ENCODE measurements around the gene DCDC2.
"Not testable (repeated sequence)": the region's sequence is repeated elsewhere in the genome, so short reads cannot be mapped to it uniquely, and the experiment has no call there.

Gene DCDC2

DNA sequence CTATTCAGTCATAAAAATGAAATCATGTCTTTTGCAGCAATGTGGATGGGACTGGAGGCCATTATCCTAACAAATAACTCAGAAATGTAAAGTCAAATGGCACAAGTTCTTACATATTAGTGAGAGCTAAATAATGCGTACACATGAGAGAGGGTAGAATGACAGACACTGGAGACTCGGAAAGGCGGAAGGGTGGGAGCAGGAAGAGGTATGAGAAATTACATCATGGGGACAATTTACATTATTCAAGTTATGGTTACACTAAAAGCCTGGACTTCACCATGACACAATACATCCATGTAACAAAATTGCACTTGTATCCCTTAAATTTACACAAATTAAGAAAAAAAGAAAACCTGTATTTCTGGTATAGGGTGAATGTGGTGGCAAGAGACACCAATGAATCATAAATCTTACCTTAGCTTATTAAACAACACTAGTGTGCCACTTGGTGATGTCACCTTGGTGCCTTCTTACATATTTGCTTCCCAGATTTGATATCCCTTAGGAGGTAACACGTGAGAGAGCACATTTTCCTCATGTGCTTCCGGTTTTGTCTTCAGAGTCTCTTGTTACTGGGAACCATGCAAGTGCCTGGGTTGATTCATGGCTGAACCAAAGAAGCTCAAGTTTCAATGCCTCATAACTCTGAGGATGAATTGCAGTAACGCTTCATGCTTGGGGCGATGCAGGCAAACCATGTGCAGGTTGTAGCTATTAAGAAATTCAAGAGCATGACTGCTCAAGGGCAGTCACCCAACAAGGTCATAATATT, 84.6 kb downstream of the DCDC2 start:
- FAIRE-seq (no peak), DNase-seq (ENCODE audit: low spot score) (no peak)

DNA sequence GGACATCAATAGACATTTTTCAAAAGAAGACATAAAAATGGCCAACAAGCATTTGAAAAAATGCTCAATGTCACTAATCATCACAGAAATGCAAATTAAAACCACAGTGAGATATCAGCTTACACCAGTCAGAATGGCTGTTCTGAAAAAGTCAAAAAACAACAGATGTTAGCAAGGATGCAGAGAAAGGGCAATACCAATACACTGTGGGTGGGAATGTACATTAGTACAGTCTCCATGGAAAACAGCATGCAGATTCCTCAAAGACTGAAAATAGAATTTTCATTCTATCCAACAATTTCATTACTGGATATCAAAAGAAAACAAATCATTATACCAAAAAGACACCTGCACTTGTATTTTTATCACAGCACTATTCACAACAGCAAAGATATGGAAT, 85.3 kb downstream of the DCDC2 start:
- DNase-seq (ENCODE audit: low spot score) (no peak), FAIRE-seq (no peak)

DNA sequence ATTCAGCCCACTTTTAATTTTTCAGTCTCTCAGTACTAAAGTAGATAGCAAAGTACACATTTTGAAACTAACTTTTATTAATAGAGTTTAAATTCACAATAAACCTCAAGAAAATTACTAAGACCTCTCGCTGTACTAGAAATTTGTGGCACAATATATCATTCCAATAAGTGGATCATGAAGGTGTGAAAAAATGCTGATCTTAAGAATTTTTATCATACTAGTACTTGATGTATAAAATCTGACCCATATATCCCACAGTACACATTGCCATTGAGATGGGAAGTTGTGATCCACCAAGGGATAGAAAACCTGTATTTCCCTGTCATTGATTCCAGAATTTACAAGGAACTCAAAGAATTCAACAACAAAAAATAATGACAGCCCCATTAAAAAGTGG, 85.7 kb downstream of the DCDC2 start:
- no peak for DNase-seq (ENCODE audit: low spot score)
- FAIRE-seq, result no peak

DNA sequence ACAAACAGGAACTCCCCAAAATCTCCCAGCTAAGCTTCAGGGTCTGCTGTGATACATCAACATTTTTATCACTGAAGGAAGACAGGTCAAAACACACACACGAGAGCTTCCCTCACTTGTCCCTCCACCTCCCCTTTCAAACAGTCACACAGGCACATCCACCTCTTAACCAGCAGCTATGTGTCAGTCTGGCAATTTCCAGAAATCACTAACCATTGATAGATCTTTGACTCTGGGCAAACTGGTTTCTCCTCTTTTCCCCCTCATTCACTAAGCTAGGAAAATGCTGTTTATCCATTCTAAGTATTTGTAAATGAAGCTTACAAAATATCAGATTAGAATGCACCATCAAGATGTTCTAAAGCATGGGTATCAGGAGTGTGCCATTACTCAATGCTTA, 87.8 kb downstream of the DCDC2 start:
- FAIRE-seq (no peak), DNase-seq (ENCODE audit: low spot score) (no peak)

DNA sequence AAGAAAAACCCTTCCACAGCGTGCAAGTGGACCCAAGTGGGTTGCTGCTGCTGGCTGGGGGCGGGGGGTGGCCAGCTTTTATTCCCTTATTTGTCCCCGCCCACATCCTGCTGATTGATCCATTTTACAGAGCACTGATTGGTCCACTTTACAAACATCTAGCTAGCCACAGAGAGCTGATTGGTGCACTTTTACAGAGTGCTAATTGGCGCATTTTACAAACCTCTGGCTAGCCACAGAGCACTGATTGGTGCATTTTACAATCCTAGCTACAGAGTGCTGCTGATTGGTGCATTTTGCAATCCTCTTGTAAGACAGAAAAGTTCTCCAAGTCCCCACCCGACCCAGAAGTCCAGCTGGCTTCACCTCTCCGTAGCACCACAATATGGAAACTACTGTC, 99.6 kb downstream of the DCDC2 start:
- not testable (repeated sequence) for FAIRE-seq; DNase-seq (ENCODE audit: low spot score)

DNA sequence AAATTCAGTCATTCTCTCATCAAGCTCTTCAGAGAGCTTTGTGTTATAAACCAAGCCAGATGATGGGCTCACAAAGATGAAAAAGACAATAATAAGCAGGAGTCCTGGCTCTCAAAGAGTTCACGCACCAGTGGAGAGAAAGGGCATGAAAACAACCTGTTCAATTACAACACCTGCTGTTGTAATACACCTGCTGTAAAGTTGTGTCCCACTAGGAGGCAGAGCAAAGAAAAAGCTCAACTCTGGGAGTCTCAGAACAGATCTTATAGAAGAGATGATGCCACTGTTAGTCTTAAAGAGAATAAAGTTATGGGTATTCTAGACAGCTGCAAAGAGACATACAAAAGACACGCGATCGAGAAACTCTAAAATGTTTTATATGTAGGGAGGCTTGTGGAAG, 100.6 kb downstream of the DCDC2 start:
- DNase-seq (ENCODE audit: low spot score) (no peak), FAIRE-seq (no peak)

DNA sequence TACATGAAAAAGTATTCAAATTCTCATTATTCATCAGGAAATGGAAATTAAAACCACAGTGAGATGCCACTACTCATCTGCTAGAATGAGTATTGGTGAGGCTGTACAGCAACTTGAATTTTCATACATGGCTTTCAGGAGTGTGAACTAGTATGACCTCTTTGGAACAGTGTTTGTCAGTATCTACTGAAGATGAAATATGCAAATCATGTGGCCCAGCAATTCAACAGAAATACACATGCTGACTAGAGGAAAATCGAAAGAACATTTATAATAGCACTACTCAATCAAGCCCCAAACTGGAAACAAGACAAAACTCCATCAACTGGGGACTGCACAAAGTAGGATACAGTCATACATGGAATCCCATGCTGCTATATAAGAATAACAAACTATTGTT, 102.2 kb downstream of the DCDC2 start:
- DNase-seq (ENCODE audit: low spot score), result no peak
- no peak for FAIRE-seq

DNA sequence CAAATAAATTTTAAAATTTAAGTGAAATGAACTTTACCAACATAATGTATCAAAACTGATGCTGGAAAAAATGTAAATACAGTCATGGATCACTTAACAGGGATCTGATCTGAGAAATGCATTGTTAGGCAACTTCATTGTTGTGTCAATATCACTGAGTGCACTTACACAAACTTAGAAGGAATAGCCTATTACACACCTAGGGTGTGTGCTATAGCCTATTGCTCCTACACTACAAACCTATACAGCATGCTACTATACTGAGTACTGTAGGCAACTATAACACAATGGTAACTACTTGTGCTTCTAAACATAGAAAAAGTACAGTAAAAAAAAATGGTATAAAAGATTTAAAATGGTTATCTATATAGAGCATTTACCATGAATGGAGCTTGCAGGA, 104.5 kb downstream of the DCDC2 start:
- DNase-seq (ENCODE audit: low spot score) (no peak), FAIRE-seq (no peak)

DNA sequence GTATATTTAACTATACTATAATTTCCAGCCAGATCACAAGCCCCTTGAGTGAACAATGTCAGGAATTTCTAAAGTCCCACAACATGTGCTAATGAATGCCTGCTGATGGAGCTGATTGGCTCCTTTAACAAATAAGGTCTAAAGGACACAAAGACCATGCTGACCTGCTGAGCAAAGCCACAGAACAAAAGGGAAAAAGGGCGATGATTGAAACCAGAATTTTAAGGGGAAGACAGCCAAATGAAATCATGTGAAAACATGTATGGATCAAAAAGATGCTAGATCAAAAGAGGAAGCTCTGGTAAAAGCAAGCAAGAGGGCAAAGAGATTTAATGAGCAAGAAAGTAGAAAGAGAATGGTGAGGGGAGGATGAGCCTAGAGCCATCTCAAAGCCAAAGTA, 105.6 kb downstream of the DCDC2 start:
- DNase-seq (ENCODE audit: low spot score) (no peak), FAIRE-seq (no peak)

DNA sequence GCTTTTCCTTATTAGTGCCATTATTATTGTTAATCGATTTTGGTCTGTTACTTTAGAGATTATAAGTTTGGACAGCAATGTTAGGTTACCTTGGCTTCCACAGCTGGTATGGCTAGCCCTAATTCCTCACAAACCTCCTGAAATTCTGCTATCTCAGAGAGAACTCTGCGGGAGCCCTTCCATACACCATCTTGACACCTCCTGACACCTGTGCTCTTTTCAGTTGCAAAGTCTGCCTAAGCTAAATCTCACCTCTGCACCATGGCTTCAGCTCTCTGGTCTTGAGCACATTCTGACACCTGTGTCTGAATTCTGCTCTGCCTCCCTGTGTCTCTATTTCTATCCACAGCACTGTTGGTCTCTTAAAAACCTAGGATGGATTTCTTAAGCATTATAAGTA, 106.5 kb downstream of the DCDC2 start:
- no peak for DNase-seq (ENCODE audit: low spot score)
- FAIRE-seq, result no peak

DNA sequence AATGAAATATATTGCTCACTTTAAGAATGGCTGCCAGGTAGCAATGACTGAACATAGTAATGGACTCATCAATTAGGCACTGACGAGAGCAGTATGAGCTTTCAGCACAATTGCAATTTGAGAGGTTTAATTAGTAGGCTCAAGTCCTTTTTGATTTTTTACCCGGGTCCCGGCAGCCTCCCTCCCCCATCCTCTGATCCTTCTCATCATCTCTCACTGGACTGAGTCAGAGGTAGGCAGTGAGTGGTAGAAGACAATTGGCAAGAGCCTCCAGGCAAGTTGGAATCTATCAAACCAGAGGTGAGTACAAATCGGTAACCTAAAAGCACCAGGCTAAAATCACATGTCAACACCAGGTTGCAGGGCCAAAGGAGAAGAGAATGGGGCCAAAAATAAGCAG, 107.9 kb downstream of the DCDC2 start:
- no peak for DNase-seq (ENCODE audit: low spot score)
- FAIRE-seq, result no peak

DNA sequence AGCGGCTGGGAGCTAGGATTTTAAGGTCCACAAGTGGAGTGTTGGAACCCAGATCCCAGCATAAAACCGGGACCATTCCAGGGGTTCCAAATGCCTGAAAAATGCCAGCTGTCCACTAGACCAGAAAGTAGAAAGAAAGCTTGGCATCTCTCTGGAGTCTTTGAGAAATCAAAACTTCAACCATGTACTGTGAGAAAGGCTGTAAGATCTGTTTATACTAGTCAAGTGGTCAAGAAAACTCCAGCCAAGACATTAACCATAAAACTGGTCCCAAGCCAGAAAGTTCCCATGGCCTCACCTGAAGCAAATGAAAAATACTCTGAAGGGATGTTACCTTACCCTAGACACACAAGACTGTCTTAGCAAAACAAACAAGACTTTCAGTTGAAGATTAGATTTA, 112.6 kb downstream of the DCDC2 start:
- DNase-seq (ENCODE audit: low spot score) (no peak), FAIRE-seq (no peak)

DNA sequence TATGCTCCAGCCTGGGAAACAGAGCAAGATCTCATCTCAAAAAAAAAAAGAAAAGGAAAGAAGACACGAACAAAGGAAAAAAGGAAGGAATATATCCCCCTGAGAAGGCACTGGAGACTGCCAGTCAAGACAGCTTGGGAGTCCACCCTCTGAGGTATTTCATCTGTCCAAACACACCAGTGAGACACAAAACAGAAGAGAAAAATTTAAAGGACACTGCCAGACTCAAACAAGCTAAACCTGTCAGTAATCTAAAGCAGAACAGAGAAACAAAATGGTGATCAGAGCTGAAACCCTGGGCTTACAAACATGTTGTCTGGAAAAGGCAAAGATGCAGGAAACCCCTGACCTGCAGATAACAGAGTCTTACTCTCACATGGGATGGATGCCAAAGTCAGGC, 114.9 kb downstream of the DCDC2 start:
- no peak for DNase-seq (ENCODE audit: low spot score)
- no peak for FAIRE-seq

DNA sequence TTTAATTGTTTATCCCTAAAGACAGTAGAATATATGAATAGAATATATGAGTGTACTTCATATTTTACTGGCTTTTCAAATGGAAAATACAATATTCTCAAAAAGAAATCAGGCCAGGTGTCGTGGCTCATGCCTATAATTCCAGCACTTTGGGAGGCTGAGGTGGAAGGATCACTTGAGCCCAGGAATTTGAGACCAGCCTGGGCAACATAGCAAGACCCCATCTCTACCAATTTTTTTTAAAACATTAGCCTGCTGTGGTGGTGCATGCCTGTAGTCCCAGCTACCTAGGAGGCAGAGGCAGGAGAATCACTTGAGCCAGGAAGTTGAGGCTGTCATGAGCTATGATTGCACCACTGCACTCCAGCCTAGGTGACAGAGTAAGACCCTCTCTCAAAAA, 116.1 kb downstream of the DCDC2 start:
- DNase-seq (ENCODE audit: low spot score); FAIRE-seq: not testable (repeated sequence)

DNA sequence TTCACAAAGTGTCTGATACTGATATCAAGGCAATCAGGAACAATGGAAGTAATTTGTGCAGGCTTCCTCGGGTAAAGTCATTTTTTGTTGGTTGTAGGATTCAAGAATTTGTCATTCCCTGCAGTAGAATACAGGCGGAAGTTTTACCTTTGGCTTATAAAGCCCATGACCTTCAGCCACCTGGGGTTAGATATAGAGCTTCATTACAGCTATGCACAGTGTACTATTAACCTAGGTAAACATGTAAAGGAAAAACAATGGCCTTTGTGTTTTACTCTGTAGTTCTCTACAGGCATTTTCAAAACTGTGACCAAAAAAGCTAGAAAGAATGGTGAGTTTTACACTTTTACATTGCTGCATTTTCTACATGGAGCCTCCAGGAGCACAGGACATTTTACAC, 116.9 kb downstream of the DCDC2 start:
- DNase-seq (ENCODE audit: low spot score) (no peak), FAIRE-seq (no peak)

DNA sequence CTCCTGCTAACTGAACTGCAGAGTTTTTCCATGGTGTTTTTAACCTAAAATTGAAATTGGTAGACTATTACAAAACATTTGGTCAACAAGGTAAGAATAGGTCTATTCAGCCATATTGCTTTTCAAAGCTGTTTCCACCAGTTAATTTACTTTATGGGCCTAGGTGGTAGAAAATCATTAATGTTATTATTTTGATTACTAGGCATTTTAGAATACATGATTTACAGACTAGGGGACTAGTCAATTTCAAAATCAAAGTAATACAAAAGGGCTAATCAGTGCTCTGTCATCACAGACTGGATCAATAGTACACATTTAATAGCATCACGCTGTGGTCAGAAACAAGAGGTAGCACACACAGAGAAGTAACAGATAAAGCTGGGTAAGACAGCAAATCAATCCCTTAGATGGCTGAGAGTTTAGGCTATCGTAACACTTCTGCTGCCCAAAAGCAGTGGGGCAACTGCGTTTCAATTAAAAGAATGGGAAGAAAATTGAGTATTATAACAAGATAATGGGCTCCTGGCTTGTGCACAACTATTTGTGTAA, 117.4 kb downstream of the DCDC2 start:
- FAIRE-seq (no peak), DNase-seq (ENCODE audit: low spot score) (no peak)

DNA sequence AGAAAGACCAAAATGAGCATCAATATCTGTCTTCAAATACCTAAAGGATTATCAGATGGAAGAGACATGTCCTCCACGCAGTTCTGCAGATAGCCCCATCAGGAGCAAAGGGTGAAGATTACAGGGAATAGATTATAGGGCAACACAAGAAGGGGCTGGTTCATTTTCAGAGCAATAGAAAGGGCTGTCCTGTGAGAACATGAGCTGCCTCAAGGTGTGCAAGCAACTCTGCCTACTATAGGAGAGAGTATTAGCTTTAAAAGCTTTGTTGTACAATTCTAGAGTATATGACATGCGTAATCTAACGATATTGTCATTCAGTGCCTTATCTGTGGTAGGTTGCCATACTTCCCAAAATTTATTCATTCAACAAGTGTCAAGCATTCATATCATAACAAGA, 119.2 kb downstream of the DCDC2 start:
- DNase-seq (ENCODE audit: low spot score), result no peak
- FAIRE-seq, result no peak

DNA sequence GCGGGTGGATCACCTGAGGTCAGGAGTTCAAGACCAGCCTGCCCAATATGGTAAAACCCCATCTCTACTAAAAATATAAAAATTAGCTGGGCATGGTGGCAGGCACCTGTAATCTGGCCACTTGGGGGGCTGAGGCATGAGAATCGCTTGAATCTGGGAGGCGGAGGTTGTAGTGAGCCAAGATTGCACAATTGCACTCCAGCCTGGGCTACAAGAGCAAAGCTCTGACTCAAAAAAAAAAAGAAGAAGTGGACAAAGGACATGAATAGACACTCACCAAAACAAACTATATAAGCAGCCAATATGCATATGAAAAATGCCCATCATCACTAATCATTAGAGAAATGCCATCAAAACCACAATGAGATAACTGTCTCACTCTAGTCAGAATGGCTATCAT, 121.1 kb downstream of the DCDC2 start:
- FAIRE-seq; DNase-seq (ENCODE audit: low spot score): not testable (repeated sequence)

DNA sequence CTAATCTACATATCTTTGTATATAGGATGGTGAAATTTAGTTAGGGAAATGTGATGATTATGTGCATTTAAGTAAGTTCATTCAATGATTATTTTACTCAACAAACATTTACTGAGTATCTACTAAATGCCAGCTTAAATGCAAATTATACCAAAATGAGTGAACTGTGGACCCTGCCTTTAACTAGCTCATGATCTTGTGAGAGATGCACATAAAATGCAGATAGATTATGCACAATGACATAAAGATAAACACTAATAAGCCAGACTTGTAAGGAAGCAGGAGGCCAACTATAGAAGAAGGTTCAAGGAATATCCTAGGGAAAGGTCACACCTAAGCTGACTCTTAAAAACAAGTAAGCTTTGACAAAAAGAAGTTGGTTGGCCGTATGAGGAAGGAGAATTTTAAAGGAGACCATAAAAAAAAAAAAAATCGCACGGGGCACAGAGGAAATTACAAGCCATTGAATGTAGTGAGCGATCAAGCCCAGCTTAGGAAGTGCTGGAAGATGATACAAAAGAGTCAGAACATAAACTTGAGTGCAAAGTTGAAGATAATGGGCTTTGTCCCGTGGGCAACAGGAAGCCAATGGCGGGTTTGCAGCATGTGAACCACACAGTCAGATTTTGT, 123.9 kb downstream of the DCDC2 start:
- no peak for FAIRE-seq
- DNase-seq (ENCODE audit: low spot score), result no peak

DNA sequence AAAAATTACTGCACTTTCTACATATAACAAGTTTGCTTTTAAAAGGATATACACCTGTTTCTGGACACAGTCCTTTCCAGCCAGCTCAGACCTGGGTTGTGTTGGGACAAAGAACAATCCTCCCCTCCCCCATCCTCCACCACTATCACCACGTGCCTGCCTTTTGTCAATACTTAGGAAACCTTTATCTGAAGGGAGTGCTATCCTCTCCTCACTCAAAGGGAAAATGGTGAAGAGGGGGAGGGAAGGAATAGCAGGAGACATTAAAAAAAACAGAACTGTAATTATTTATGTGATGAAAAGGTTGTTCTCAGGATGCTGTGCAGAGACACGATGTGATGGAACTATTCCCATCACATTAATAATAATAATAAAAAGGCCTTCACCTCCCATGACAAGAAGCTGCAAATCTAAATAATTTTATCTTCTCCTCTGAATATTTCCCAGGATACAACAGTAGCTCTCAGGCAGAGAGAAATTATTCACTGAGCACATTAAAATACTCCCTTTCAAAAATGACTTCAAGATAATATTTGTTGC, 126.4 kb downstream of the DCDC2 start:
- FAIRE-seq, result no peak
- DNase-seq (ENCODE audit: low spot score), result no peak

DNA sequence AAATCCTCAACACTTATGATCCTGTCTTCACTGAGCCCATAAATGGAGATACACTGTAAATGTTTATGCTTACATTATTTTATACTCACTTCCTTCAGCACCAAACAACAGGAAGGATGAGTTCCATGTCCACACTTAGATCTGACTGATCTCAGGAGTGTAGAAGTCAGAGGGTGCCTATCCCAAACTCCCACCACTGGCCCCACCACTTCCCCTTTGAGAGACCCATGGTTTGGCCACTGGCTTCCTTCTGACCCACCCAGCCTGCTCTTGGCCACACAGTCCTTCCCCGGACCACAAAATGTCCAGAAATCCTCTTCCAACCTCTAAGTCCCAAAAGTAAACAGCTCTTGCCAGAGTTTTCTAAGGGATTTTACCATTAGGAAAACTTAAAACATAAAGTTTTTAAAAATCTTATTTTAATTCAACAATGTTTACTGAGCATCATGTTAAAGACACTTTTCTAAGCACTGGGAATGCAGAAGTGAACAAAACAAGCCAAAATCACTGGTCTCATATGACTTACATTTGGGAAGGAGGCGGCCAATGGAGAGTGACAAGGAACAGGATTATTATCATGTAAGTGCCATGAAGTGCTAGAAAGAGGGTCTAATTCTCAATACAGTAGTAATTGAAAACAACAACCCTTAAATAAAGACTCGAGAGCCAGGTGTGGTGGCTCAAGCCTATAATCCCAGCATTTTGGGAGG, 128.0 kb downstream of the DCDC2 start:
- FAIRE-seq (no peak), DNase-seq (ENCODE audit: low spot score) (no peak)

DNA sequence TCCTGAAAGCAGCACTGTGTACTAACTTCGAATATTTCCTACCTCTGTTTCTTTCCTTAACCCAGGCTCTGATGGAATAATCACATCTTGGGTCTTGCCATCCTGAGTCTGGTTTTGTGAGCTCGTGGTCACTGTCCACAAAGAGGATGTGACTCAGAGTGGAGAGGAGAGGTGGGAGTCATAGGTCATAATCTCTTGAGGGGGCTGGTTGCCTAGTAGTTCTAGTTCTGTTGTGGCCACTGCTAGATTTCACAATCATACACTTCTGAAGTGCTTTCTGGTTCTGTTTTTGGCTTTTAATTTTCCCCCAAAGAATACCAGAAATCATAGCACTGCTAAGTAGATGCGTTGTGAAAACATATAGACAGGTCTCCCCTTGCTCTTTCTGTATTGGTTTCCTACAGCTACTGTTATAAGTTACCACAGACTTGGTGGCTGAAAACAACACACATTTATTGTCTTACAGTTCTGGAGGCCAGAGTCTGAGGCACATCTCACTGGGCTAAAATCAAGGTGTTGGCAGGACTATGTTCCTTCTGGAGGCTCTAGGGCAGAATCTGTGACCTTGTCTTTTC, 129.1 kb downstream of the DCDC2 start:
- DNase-seq (ENCODE audit: low spot score) (peak; percentile 25), FAIRE-seq (no peak)
